ENCODE data around the gene SEMA5B.

DNA sequence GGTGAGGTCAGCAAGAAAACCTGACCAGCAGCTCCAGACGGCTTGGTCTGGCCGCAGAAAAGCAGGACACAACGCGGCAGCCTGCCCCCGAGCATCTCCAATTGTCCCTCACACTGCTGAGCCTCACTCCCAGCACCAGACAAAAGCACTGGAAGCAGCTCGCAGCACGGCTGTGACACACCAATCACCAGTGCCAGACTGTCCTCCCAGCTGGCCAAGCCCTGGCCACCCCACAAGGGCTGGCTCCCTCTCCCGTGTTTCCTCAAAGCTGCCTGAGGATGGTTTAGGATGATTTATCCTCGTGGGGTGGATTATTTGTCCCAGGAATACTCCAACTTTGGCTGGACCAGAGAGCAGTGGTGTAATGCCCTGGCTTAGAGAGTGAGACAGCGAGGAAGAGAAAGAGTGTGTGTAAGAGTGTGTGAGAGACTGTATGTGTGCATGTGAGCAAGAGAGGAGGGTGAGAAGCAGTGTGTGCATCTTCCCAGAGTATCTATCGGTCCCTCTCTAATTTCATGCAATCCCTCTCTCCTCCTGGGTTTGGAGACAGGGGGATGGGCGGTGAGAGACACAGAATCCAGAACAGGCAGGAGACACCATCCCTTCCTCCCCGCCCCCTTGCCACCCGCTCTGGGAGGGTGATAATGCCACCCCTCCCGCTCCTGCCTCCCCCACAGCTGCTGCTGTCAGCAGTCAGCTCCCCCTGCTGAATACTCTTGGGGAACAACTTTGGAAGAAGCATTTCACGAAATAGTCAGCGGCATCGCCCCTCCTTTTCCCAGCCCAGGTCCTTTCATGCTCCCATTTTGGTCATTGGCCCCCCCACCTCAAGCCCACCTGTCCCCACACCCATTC is 34.2 kb downstream of the SEMA5B start:
- TF ChIP-seq, protein P1, sequence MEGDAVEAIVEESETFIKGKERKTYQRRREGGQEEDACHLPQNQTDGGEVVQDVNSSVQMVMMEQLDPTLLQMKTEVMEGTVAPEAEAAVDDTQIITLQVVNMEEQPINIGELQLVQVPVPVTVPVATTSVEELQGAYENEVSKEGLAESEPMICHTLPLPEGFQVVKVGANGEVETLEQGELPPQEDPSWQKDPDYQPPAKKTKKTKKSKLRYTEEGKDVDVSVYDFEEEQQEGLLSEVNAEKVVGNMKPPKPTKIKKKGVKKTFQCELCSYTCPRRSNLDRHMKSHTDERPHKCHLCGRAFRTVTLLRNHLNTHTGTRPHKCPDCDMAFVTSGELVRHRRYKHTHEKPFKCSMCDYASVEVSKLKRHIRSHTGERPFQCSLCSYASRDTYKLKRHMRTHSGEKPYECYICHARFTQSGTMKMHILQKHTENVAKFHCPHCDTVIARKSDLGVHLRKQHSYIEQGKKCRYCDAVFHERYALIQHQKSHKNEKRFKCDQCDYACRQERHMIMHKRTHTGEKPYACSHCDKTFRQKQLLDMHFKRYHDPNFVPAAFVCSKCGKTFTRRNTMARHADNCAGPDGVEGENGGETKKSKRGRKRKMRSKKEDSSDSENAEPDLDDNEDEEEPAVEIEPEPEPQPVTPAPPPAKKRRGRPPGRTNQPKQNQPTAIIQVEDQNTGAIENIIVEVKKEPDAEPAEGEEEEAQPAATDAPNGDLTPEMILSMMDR (conservative IDR thresholded peaks at IDR 0.05), result no peak
- no peak for TF ChIP-seq EZH2 (IDR thresholded peaks at IDR 0.05; ENCODE audit: low read depth)

Measured in PC-9 (cell line).